Endothelial cell of umbilical vein (primary cell): ENCODE results near the gene EXOC1. TPM values are rescaled to one million over a fixed set of nuclear protein-coding genes. Genes with fewer than 3 reads are reported as not detected.

Experiments used
- BruUV-seq: library from RNA; stranded (reverse); fragments of 400-500 nt; replicated peaks from 2 replicates; lab custom pipeline; 2021; lab: Mats Ljungman, UMichigan
- CTCF ChIA-PET: fragments of 300-600, 350-600 bp; sonication (Branson Sonifier 250); formaldehyde crosslinking; loops from one replicate; lab custom pipeline; 2021; ENCODE audit warnings: antibody characterized with exemption, inconsistent platforms; lab: Charles Lee
- POLR2A ChIA-PET: fragments of 300-600, 350-600 bp; sonication (Branson Sonifier 250); formaldehyde crosslinking; loops from one replicate; lab custom pipeline; 2021; ENCODE audit warnings: antibody characterized with exemption, inconsistent platforms; lab: Charles Lee
- DNase-seq: peaks from one replicate; pipeline ENCODE4 v3.0.0-alpha.2; 2011; ENCODE audit warnings: low read depth, low spot score
- FAIRE-seq: peaks from 2 replicates; lab custom pipeline; 2011; peaks lifted over from hg19 to GRCh38; lab: Jason Lieb, UNC
- H2AFZ ChIP-seq: 2 replicates; pipeline ENCODE4 v1.6.0; 2012; ENCODE audit warnings: low read depth, low read length, control low read depth, inconsistent platforms
- H3K27ac ChIP-seq: 2 replicates; pipeline ENCODE4 v1.5.1; 2011; ENCODE audit warnings: low read depth, mild to moderate bottlenecking, control low read depth, low read length, moderate library complexity; ENCODE audit not compliant: insufficient read depth
- H3K27me3 ChIP-seq, 2 experiments: 2 replicates each; pipeline versions ENCODE4 v1.6.0 to v1.6.1; 2011; ENCODE audit warnings: low read length in 2 of 2, mixed read lengths in 1 of 2; ENCODE audit not compliant: control insufficient read depth in 2 of 2, insufficient read depth in 2 of 2
- H3K36me3 ChIP-seq, 2 experiments: 2 replicates in 1 of 2; 3 replicates in 1 of 2; pipeline ENCODE4 v1.5.1; 2011; ENCODE audit warnings: low read length in 2 of 2, mild to moderate bottlenecking in 1 of 2, moderate library complexity in 1 of 2; ENCODE audit not compliant: control insufficient read depth in 2 of 2, insufficient read depth in 2 of 2; ENCODE audit errors: extremely low read depth in 1 of 2
- H3K4me1 ChIP-seq: 3 replicates; pipeline ENCODE4 v1.5.1; 2011; ENCODE audit warnings: mild to moderate bottlenecking, low read length; ENCODE audit not compliant: control insufficient read depth, insufficient read depth; ENCODE audit errors: extremely low read depth
- H3K4me2 ChIP-seq: 2 replicates; pipeline ENCODE4 v1.6.1; 2011; ENCODE audit warnings: low read length, control low read depth, mixed read lengths; ENCODE audit not compliant: insufficient read depth
- H3K4me3 ChIP-seq, 3 experiments: fragments of 200-600 bp in 1 of 3; sonication (generic), shearing (Covaris generic) in 1 of 3; replicated peaks in 1 of 3; 2 replicates each; pipeline ENCODE4 v1.5.1; 2011 to 2016; ENCODE audit warnings: control low read depth in 3 of 3, low read length in 3 of 3, mild to moderate bottlenecking in 2 of 3, inconsistent platforms in 1 of 3, low read depth in 1 of 3, moderate library complexity in 1 of 3; ENCODE audit not compliant: insufficient read depth in 1 of 3
- H3K79me2 ChIP-seq: 2 replicates; pipeline ENCODE4 v1.6.0; 2012; ENCODE audit warnings: low read length, inconsistent platforms; ENCODE audit not compliant: control insufficient read depth, insufficient read depth
- H3K9ac ChIP-seq: replicated peaks from 2 replicates; pipeline ENCODE3; 2011; ENCODE audit warnings: low read length, control low read depth; ENCODE audit not compliant: insufficient read depth; ENCODE audit errors: extremely low read depth
- H3K9me1 ChIP-seq: replicated peaks from 3 replicates; pipeline ENCODE4 v1.6.0; 2011; ENCODE audit warnings: mild to moderate bottlenecking, low read length; ENCODE audit not compliant: control insufficient read depth, insufficient read depth; ENCODE audit errors: extremely low read depth
- H3K9me3 ChIP-seq: replicated peaks from 2 replicates; pipeline ENCODE4 v1.5.1; 2012; ENCODE audit warnings: low read length, inconsistent platforms; ENCODE audit not compliant: control insufficient read depth, insufficient read depth
- H4K20me1 ChIP-seq: replicated peaks from 2 replicates; pipeline ENCODE3; 2011; ENCODE audit warnings: mild to moderate bottlenecking, low read length; ENCODE audit not compliant: control insufficient read depth, insufficient read depth; ENCODE audit errors: extremely low read depth
- CTCF ChIP-seq, 2 donors: IDR thresholded peaks; 1 replicate in 1 of 2; 2 replicates in 1 of 2; pipeline ENCODE4 v1.5.1; 2011; ENCODE audit warnings: low read length in 2 of 2, mild to moderate bottlenecking in 2 of 2, moderate library complexity in 2 of 2, control low read depth in 1 of 2, inconsistent platforms in 1 of 2, low read depth in 1 of 2; ENCODE audit not compliant: insufficient read depth in 1 of 2; ENCODE audit errors: extremely low read depth in 1 of 2
- EZH2 ChIP-seq: IDR thresholded peaks from 2 replicates; pipeline ENCODE4 v1.6.1; 2012; ENCODE audit warnings: borderline replicate concordance, low read depth, mild to moderate bottlenecking, moderate library complexity, low read length, inconsistent platforms; ENCODE audit not compliant: severe bottlenecking
- FOS ChIP-seq: IDR thresholded peaks from 2 replicates; pipeline ENCODE4 v1.6.1; 2011; ENCODE audit warnings: mild to moderate bottlenecking, low read length, moderate library complexity, borderline replicate concordance; ENCODE audit not compliant: insufficient read depth
- GATA2 ChIP-seq: IDR thresholded peaks from 2 replicates; pipeline ENCODE4 v1.7.0; 2011; ENCODE audit warnings: low read depth, mild to moderate bottlenecking, moderate library complexity, mixed read lengths, low read length; ENCODE audit not compliant: insufficient read length, insufficient read depth
- JUN ChIP-seq: IDR thresholded peaks from 2 replicates; pipeline ENCODE4 v1.6.1; 2011; ENCODE audit warnings: borderline replicate concordance, low read depth; ENCODE audit not compliant: insufficient read length, insufficient read depth
- MAX ChIP-seq: IDR thresholded peaks from 2 replicates; pipeline ENCODE4 v1.6.1; 2011; ENCODE audit not compliant: insufficient read depth, insufficient read length
- MYC ChIP-seq: IDR thresholded peaks from one replicate; pipeline ENCODE4 v1.6.1; 2011; ENCODE audit warnings: mild to moderate bottlenecking, low read depth, low read length
- POLR2A ChIP-seq: IDR thresholded peaks from 2 replicates; pipeline ENCODE4 v1.6.1; 2012; ENCODE audit warnings: low read depth, mild to moderate bottlenecking, control low read depth, low read length
- POLR2AphosphoS5 ChIP-seq: IDR thresholded peaks from 2 replicates; pipeline ENCODE4 v1.6.1; 2012; ENCODE audit warnings: low read depth, mild to moderate bottlenecking, control low read depth, low read length, moderate library complexity; ENCODE audit not compliant: insufficient read depth
- dilution Hi-C: fragments of 300-500 bp; cut with MboI; formaldehyde crosslinking; loops from one replicate; pipeline ENCODE4 v1.15.0; 2019; ENCODE audit warnings: low sequenced_read_pairs; ENCODE audit not compliant: extremely low pct_ligation_motif_present
- intact Hi-C: fragments of 100-400 bp; cut with micrococcal nuclease; formaldehyde crosslinking; loops from one replicate; pipeline ENCODE4 v1.10.0; 2022
- polyA plus RNA-seq, 4 experiments: library from polyadenylated mRNA; depleted of rRNA in 3 of 4; stranded (reverse) in 3 of 4; unstranded in 1 of 4; fragments of >200 nt; gene quantifications; 2 replicates each; pipeline versions ENCODE4 v1.2.1 to v1.2.3, GENCODE V29; 2011 to 2012; ENCODE audit warnings: missing spikeins in 1 of 4
- total RNA-seq: library from RNA; stranded (reverse); gene quantifications from 2 replicates; pipeline ENCODE4 v1.2.3, GENCODE V29; 2021

The EXOC1 gene
- total and polyA plus RNA-seq, 2 donors (not counting 3 experiments of a cell fraction or from before 2014, with no cell fraction given), result 11.6 to 33.3 TPM

- CTCF ChIA-PET, result no interaction called here
- peaks cover 6 to 31% of the 10 kb centered on the region in 2 experiments for H3K27me3 ChIP-seq
- H3K9me3 ChIP-seq, result no peaks in the 10 kb centered on the region
- intact Hi-C loops (no loop called here), dilution Hi-C loops (no loop called here)
- H3K4me1 ChIP-seq, result no peaks in the 10 kb centered on the region
- H4K20me1 ChIP-seq, result no peaks in the 10 kb centered on the region
- no peaks in the 10 kb centered on the region for H3K36me3 ChIP-seq
- POLR2A ChIA-PET, result no interaction called here
- TF ChIP-seq POLR2AphosphoS5, result no peak
- no peak for TF ChIP-seq FOS
- TF ChIP-seq MAX, result no peak
- TF ChIP-seq POLR2A, result no peak
- no peak for TF ChIP-seq EZH2
- no peak for TF ChIP-seq MYC
- TF ChIP-seq CTCF (IDR thresholded peaks at IDR 0.05; ENCODE audit: extremely low read depth in 1 of 2, insufficient read depth in 1 of 2, low read depth in 1 of 2, low read length in 2 of 2), result no peak
- TF ChIP-seq GATA2, result no peak
- TF ChIP-seq JUN, result no peak
- no peak overlapping the region for H3K4me3 ChIP-seq
- H3K9me1 ChIP-seq, result peaks cover 4% of the 10 kb centered on the region
- H3K9ac ChIP-seq, result no peak overlapping the region
- H3K27ac ChIP-seq, result no peak overlapping the region
- no peaks in the 10 kb centered on the region for H3K79me2 ChIP-seq
- FAIRE-seq (no peak), DNase-seq (no peak)
- no peak overlapping the region for H2AFZ ChIP-seq
- H3K4me2 ChIP-seq, result no peak overlapping the region
- BruUV-seq, result no TSS peak
Measured at GRCh38 chr4:55830048-55830447, 23.4 kb upstream of the EXOC1 start.
